ENCODE measurements around the gene KCNN3. TPM values are rescaled to one million over a fixed set of nuclear protein-coding genes. Genes with fewer than 3 reads are reported as not detected.

KCNN3 gene
- total RNA-seq, 1 experiment from 2014 or later, result 0.07 TPM

- no peaks in the 10 kb centered on the region for H3K9me3 Mint-ChIP-seq (ENCODE audit: unreplicated experiment)
- H3K4me1 Mint-ChIP-seq (ENCODE audit: insufficient read depth, unreplicated experiment), result no peaks in the 10 kb centered on the region
- no peak for TF ChIP-seq CTCF (IDR thresholded peaks at IDR 0.05; ENCODE audit: unreplicated experiment)
- ChIA-PET CTCF (interaction anchor here (0.6 to 2.6 kb wide), 8 partner anchors 14 to 415 kb away, joined by 3 to 9 read pairs (median 4); no protein-coding TSS in a partner anchor), POLR2A (interaction anchor here (0.6 kb wide), 3 partner anchors 23 to 1833 kb away, joined by 3 to 4 read pairs (median 3); partner anchors contain the start of gene ISG20L2)
- no TSS peak for BruUV-seq (replicated peaks)
- no peak for DNase-seq (ENCODE audit: unreplicated experiment)
- H3K36me3 Mint-ChIP-seq (ENCODE audit: insufficient read depth, unreplicated experiment), result no peaks in the 10 kb centered on the region
- peaks cover 53% of the 10 kb centered on the region for H3K27me3 Mint-ChIP-seq (ENCODE audit: insufficient read depth, unreplicated experiment)
- intact Hi-C loops (cut with micrococcal nuclease), result no loop called here
- no peak overlapping the region for H3K27ac Mint-ChIP-seq (ENCODE audit: low read depth, unreplicated experiment)
- H3K4me3 Mint-ChIP-seq (ENCODE audit: unreplicated experiment), result no peak overlapping the region
Measured at GRCh38 chr1:154895798-154896197, 25.7 kb upstream of the KCNN3 start.

- no peaks in the 10 kb centered on the region for H3K9me3 Mint-ChIP-seq (ENCODE audit: unreplicated experiment)
Measured at GRCh38 chr1:154891452-154891851, 21.4 kb upstream of the KCNN3 start.

GRCh38 chr1:154888757-154889156 lies 18.7 kb upstream of the KCNN3 start:
- Mint-ChIP-seq H3K27ac (ENCODE audit: low read depth, unreplicated experiment) (no peak overlapping the region), H3K9me3 (ENCODE audit: unreplicated experiment) (no peaks in the 10 kb centered on the region), H3K36me3 (ENCODE audit: insufficient read depth, unreplicated experiment) (no peaks in the 10 kb centered on the region), H3K4me3 (ENCODE audit: unreplicated experiment) (no peak overlapping the region), H3K4me1 (ENCODE audit: insufficient read depth, unreplicated experiment) (no peaks in the 10 kb centered on the region), H3K27me3 (ENCODE audit: insufficient read depth, unreplicated experiment) (peaks cover 60% of the 10 kb centered on the region)
- no TSS peak for BruUV-seq (replicated peaks)
- TF ChIP-seq CTCF (IDR thresholded peaks at IDR 0.05; ENCODE audit: unreplicated experiment), result no peak
- CTCF ChIA-PET, result interaction anchor here (0.7 to 2.1 kb wide), 2 partner anchors 10 to 18 kb away, joined by 3 to 9 read pairs; no protein-coding TSS in a partner anchor
- intact Hi-C loops (cut with micrococcal nuclease), result no loop called here
- POLR2A ChIA-PET, result no interaction called here
- DNase-seq (ENCODE audit: unreplicated experiment), result no peak

More at GRCh38 chr1:154891452-154891851, 21.4 kb upstream of the KCNN3 start:
- Mint-ChIP-seq H3K36me3 (ENCODE audit: insufficient read depth, unreplicated experiment) (no peaks in the 10 kb centered on the region), H3K27ac (ENCODE audit: low read depth, unreplicated experiment) (no peak overlapping the region), H3K4me1 (ENCODE audit: insufficient read depth, unreplicated experiment) (no peaks in the 10 kb centered on the region), H3K4me3 (ENCODE audit: unreplicated experiment) (no peak overlapping the region), H3K27me3 (ENCODE audit: insufficient read depth, unreplicated experiment) (peaks cover 61% of the 10 kb centered on the region)
- intact Hi-C loops (cut with micrococcal nuclease), result no loop called here
- CTCF ChIA-PET, result interaction anchor here (0.6 to 3.9 kb wide), 6 partner anchors 13 to 245 kb away, joined by 3 to 32 read pairs (median 4); no protein-coding TSS in a partner anchor
- no peak for TF ChIP-seq CTCF (IDR thresholded peaks at IDR 0.05; ENCODE audit: unreplicated experiment)
- POLR2A ChIA-PET, result interaction anchor here (0.5 to 1.4 kb wide), 4 partner anchors 13 to 841 kb away, joined by 3 to 4 read pairs (median 3); no protein-coding TSS in a partner anchor
- DNase-seq (ENCODE audit: unreplicated experiment), result no peak
- BruUV-seq (replicated peaks), result no TSS peak

GRCh38 chr1:154886281-154887015 lies 16.4 kb upstream of the KCNN3 start:
- Mint-ChIP-seq H3K9me3 (ENCODE audit: unreplicated experiment) (no peaks in the 10 kb centered on the region), H3K36me3 (ENCODE audit: insufficient read depth, unreplicated experiment) (no peaks in the 10 kb centered on the region), H3K4me3 (ENCODE audit: unreplicated experiment) (no peak overlapping the region), H3K27ac (ENCODE audit: low read depth, unreplicated experiment) (no peak overlapping the region), H3K4me1 (ENCODE audit: insufficient read depth, unreplicated experiment) (peaks cover 5% of the 10 kb centered on the region), H3K27me3 (ENCODE audit: insufficient read depth, unreplicated experiment) (peaks cover 53% of the 10 kb centered on the region)
- no peak for TF ChIP-seq CTCF (IDR thresholded peaks at IDR 0.05; ENCODE audit: unreplicated experiment)
- CTCF ChIA-PET, result interaction anchor here (2.1 kb wide), 1 partner anchor 8 kb away, joined by 9 read pairs; no protein-coding TSS in a partner anchor
- no TSS peak for BruUV-seq (replicated peaks)
- intact Hi-C loops (cut with micrococcal nuclease), result no loop called here
- POLR2A ChIA-PET, result interaction anchor here (1.1 kb wide), 1 partner anchor 18 kb away, joined by 4 read pairs; no protein-coding TSS in a partner anchor
- no peak for DNase-seq (ENCODE audit: unreplicated experiment)
